GM19372 (cell line): ENCODE data around the gene SLC45A2.

Experiments
- ATAC-seq: cut with Tn5 transposase; IDR thresholded peaks from one replicate; pipeline ENCODE4 v1.9.1; 2021; ENCODE audit warnings: mild to moderate bottlenecking, low read depth, moderate library complexity; ENCODE audit not compliant: unreplicated experiment

The SLC45A2 gene

DNA sequence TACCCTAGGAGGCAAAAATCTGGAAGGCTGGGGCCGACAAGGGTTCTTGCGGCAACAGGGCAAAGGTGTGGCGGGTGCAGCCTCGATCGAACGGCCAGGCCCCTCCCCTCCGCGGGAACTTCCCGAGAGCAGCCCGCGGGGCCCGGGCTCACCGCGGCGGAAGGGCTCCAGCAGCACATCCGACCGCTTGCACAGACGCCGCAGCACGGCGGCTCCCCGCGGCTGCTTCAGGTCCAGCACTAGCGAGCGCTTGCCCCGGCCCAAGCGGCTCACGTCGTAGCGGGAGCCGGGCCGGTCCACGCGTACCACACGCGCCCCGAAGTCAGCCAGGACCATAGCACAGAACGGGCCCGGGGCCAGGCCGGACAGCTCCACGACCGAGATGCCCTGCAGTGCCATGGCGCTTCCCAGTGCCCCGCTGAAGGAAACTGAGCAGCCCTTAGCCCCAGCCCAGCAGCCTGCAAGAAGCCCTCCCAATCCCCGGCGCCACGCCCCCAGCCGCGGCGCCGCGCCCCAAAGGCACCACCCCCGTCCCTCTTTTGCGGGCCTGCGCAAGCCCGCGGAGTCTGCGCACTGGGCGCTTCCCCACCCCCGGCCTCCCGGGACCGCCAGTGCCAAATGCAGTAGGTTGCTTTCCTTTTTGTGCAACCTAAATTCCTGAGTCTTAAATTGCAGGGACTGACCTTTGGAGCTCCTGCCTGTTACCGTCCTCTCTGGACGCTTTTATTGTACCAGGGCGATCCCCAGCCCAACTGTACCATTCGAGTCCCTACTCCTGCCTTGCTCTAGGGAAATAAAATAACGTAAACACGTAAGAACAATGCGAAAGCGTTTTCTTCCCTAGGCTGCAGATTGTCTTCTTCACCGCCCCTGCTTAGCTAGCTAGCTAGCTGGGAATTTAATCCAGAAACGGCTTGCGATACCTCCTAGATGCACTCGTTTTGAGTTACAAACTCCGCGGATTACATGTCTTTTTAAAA, 23.4 kb upstream of the SLC45A2 start, which contains the start of gene AMACR:
AMACR (minus strand) TSS at position 430 of the 980 bp plus-strand sequence; CDS start at position 399, 31 bp downstream.
- peak; percentile 89 for ATAC-seq

DNA sequence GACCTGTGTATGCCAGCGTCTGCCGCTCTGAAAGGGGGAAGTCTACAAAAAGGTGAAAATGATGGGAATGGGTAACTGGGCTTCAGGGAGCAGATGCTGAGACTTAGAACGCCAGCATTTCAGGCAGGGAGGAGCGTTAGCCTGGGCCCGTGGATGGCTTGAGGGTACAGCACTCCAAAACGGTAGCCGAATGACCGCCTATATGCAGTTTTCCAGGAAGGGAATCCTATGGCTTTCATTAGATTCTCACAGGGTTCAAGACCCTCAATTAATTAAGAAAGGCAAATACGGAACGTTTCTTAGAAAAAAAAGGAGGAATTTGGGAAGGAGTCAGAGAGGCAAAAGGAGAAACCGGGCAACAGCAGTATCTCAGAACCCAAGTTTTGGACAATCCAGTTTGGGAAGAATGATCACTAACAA, 22.7 kb upstream of the SLC45A2 start:
- no peak for ATAC-seq

DNA sequence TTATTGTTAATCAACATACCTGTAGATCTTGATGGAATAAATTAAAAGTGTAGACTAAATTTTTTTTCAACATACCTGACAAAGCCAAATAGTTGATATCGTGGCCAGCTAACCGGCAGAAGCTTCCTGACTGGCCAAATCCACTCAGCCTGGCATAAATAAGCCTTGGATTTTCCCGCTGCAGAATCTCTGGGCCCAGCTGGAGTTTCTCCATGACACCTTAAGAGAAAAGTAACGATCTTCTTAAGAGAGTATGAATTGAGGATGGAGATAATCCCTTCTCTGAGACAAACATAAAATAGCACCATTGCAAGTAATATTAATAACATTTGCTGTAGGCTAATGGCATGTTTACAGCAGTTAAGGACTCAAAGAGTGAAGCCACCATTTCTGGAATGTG, 21.2 kb upstream of the SLC45A2 start:
- no peak for ATAC-seq

DNA sequence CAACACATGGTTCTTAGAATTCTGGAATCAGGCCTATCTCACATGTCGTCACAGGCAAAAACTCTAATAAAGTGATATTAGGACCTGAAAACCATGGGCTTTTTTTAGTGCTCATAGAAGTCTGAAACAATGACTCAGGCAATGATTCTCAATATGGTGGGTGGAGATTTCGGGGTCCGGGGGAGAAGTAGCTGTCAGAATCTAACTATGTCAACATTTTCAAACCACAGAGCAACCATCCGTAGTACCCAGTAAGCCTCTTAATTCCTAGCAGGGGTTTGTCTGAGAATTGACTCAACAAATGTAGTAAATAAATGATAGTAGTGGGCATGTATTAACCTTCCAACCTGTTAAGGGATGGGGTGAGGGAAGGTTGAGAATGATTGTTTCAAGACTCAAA, 20.7 kb upstream of the SLC45A2 start:
- ATAC-seq: no peak

DNA sequence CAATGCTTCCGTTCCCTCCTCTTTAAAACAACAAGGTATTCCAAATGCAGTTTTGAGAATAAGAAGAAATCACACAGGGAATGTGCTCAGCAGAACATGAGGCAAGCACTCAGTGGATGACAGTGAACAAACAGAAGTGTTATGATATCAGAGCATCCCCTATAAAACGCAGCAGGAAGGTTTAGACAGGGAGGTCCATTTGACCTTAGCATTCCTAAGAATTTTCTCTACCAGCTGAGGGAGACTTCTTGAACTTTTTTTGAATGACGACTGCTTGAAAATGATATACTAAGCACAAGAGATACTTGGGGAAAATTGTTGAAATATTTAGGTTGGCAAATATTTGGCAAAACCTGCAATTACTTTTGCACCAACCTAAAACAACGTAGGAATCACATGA, 19.4 kb upstream of the SLC45A2 start:
- no peak for ATAC-seq

DNA sequence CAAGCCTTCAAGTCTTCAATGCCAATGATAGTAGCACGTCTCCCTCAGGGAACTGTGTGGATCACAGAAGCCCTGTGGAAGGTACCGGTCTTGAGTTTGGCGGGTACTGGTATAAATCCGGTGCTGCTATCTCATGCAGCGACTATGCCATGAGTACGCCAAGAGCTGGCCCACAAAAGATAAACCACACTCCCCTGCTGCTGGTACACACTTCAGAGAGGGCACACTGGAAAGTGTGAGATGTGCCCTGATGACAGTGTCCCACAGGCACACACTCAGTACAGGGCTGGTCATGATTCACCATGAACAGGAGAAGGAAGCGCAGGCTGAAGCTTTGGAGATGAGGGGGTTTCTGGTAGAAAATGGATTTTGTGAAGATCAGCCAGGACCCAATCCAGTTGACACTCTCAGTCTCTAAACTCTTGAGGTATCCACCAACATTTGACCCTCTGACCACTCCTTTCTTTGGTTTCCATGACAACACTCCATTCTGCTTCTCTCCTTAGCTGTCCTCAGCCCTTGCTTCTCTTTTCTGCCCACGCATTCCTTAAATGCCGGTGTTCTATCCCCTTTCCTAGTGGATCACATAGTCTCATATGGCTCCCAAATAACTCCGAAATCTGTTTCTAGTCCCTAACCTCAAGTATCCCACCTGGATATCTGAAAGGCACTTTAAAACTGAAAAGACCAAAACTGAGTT, 18.3 kb upstream of the SLC45A2 start:
- ATAC-seq: no peak

DNA sequence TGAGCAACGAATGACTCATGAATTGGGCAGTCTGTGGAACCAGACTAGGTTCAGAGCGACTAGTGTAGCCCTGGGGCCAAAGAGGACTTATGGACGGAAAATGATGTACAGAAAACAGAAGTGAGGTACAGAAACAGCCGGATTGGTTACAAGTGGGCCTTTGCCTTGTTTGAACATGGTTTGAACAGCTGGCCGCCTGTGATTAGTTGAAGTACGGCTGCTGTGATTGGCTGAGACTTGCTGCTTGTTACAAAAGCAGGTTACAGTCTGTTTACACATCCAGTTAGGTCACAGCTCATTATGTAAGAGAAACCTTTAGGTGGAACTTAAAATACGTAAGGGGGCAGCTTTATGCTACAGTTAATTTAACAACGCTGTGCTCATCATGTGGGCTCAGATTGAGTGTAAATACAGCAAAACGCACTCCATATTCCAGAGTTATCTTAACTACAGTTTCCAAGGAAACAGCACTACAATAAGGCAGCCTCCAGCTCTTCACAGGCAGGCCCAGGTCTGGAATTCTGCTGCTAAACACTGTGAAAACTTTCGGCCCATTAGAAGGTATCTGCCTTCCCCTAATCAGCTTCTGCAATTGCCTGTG, 16.8 kb upstream of the SLC45A2 start:
- no peak for ATAC-seq

DNA sequence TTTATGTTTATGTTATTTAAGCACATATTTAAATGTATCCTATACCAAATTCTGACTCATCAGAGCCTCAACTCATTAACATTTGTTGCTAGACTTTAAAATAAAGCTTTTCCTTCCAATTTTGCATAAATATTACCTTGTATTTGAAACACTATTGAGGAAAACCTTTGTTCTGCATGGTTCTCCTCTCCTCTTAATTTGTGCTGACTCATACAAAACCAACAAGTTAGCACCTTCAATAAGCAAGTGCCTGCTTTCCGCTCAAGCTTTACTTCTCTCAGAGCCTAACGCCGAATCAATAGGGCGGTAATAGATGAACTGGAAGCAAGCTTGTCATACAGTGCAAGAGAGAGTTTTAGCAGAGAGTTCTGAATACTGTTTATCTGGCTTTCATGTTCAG, 15.5 kb upstream of the SLC45A2 start:
- ATAC-seq: no peak

DNA sequence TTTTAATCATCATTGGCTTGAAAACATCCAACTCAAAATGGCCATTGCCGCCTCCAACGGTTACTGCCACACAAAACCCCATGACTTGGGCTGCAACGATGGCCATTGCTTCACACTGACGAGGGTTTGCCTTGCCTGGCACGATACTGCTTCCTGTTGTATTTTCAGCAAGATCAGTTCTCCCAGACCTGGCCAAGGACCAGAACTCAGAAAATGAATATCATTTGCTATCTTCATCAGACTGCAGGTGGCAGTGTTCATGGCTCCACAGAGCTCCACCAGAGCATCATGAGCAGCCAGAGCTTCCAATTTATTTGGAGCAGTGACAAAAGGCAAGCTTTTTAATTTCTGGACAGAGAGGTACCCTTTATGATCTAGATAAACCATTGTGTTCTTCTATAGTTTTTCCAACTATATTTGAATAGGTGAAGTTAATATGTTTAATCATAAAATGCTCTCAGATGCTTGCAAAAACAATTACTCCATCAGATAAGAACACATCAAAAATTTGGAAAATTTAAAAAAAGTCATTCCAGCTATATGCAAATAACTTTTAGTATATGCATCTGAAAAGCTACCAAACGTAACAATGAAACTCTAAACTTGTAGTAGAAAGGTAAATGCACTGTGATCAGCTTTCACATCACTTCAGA, 13.0 kb upstream of the SLC45A2 start:
- ATAC-seq: peak; percentile 79

DNA sequence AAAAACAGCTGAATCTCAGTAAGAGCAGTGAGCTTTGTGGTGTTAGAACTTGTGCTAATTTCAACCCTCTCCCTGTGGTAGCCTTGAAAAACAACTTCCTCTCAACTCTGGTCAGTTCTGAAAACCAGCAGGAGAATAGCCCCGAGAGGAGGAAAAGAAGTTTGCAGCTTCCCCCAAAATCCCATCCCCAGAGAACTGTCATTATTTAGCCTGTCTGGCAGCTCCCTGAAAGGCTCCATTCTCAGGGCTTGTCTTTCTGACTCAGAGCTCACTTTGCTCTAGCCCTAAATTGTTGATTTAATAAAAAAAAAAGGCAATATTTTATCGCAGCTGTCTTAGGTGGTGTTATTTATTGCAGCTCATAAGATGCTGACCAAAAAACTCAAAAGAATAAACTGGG, 11.4 kb upstream of the SLC45A2 start:
- ATAC-seq: no peak

DNA sequence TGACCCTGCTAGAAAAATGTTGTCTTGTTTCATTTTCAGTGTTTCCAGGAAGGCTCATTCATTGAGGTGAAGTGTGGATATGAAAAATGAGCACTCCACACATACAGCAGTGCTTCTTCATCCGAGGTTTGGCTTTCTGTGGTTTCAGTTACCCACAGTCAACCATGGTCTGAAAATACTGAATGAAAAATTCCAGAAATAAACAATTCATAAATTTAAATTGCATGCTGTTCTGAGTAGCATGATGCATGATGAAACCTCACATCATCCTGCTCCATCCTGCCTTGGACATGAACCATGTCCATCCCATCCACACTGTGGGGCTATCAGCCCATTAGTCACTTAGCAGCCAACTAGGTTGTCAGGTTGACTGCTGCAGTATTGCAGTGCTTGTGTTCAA, 10.4 kb upstream of the SLC45A2 start:
- ATAC-seq: no peak

DNA sequence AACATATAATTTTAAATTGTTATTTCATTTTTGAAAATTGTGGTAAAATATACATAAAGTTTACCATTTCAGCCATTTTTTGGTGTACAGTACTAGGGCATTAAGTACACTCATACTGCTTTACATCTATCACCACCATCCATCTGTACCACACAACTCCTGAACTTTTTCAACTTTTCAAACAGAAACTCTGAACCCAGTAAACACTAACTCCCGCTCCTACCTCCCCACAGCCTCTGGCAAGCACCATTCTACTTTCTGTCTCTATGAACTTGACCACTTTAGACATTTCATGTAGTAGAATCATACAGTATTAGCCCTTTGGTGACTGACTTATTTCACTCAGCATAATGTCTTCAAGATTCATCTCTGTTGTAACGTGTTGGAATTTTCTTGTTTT, 8.4 kb upstream of the SLC45A2 start:
- no peak for ATAC-seq

DNA sequence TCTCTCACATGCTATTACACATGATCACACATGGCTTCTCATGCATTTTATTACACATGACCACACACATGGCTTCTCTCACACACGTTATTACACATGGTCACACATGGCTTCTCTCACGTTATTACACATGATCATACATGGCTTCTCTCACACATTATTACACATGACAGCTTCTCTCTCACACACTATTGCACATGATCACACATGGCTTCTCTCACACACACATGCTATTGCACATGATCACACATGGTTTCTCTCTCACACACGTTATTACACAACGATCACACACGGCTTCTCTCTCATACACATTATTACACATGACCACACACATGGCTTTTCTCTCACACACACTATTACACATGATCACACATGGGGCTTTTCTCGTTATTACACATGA, 954 bp upstream of the SLC45A2 start:
- no peak for ATAC-seq

DNA sequence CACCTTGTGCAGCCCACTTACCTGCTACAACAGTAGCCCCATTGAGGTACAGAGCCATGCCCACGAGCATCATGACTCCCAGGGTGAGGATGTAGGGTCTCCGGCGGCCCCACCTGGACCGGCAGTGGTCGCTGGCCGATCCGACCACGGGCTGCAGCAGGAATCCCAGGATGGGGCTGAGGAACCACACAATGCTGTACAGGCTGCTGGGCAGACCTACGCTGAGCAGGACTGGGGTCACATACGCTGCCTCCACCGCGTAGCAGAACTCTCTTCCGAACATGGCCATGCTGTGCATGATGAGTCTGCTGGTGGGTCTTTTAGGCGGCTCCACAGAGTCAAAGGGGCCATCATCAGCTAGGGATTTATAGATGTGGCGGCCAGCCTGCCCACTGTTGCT, 315 bp downstream of the SLC45A2 start:
- no peak for ATAC-seq

DNA sequence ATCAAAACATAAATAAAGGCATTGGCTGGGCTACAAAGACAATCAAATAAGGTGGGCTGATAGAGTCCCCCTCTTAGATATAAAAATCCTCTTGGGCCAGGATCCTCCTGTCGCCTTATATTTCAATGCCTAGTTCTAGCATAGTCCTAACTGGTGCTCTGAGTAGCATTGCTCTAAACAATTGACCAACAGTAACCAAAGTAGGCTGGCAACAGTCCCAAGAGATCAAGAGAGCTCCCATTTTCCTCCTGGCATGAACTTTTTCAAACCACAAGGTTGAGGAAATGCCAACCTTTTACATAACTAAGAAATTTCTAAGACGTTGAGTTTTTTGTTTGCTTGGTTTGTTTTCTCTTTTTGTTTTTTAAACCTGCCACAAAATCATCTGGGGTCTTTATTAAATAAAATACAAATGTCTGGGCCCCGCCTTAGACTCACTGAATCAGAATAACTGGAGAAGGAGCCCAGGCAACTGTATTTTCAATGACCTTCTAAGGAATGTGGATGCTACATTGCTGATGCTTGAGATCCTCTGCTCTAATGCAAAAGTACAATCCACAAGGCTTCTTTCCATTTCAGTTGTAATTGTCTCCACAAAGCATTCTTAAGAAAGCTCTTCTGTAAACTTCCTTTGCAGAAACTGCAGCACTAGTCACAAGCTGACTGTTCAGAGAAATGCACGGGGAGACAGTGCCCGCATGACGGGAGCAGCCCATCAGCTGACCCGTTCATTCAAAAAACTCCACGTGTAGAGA, 2.9 kb downstream of the SLC45A2 start:
- ATAC-seq: no peak

DNA sequence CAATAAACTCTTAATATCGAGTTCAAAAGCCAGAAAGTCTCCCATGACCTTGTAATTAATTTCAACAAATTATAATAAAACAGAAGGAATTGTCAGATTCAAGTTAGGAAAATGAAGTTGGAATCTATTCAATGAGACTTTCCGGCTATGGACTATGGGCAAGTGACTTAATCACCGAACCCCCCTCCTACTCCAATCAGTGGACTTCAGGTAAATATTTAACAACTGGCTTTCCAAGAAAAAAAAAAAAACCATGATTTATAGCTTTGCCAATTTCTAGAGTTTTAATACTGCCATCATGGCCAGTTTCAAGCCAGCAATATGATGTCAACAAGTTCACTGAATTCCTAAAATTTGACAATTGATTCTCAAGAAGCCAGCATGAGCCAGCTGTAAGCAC, 4.5 kb downstream of the SLC45A2 start:
- no peak for ATAC-seq

DNA sequence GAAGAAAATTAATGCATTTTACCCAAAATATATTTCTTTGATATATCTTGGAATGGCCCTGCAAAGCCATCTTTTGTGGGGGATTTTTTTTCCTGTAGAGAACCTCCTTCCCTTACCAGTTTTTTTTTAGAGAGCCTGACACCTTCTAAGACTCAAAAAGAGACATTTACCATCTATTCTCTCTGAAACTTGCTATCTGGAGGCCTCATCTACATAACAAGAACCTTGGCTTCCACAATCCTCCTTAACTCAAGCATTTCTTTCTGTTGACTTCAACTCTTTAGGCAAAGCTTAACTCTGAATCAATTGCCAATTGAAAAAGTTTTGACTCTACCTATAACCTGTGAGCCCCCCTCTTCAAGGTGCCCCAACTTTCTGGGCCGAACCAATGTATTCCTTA, 6.2 kb downstream of the SLC45A2 start:
- ATAC-seq: no peak

DNA sequence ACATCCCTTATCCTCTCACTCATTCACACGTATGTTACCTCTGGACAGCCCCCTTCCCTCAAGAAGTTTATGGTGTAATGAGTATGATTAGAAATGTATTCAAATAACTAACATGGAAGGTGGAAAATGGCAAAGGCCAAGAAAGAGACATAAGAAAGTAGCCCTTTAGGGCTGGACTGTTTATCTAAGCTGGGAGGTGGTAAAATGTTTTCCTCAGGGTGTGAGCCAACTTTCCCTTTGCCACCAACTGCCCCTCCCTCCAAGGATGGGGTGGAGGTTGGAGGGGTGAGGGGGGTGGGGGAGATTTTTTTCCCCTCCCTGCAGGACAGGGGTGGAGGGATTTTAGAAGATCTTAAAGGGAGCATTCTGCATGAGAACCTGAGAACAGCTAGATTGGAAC, 8.2 kb downstream of the SLC45A2 start:
- no peak for ATAC-seq

DNA sequence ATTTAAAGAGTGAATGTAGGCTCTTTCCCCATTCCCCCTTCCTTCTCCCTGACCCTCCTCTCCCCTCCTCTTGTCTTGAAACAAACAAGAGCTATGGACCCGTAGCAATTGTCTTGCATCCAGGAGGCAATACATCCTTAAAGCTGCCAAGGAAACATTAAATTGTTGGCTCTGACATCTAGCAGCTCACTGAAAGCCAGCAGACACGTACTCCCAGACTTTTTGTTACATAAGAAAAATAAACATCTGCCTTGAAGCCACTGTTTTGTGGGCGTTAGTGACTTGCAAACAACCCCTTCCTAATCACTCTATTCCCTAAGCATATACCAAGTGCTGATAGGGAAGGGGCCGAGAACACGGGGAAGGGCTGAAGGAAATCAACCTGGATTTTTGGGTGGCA, 8.6 kb downstream of the SLC45A2 start:
- ATAC-seq: no peak

DNA sequence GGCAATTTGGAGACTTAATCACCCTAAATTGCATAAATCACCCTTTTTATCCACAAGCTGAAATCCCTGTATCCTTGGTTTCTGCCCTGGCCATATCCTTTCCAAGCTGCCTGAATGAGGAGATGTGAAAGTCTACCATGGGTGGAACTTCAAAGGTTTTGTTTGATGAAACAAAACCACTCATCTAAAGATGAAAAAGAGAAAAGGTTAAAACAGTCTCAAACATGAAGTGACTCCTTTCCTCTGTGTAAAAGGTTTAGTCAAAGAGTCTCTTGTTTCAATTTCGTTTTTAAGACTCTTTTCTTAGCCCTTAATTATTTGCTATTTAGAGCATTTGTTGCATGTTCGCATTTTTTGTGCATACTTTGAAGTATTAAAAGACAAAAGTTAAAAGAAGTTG, 11.2 kb downstream of the SLC45A2 start:
- no peak for ATAC-seq
